Middle frontal gyrus (tissue), 1 donor: ENCODE measurements around the gene MMRN2.

ENCODE experiments used
- DNase-seq: peaks from one replicate; pipeline ENCODE4 v3.0.0-alpha.2; 2015; ENCODE audit warnings: low spot score; ENCODE audit errors: extremely low spot score

Gene MMRN2

DNA sequence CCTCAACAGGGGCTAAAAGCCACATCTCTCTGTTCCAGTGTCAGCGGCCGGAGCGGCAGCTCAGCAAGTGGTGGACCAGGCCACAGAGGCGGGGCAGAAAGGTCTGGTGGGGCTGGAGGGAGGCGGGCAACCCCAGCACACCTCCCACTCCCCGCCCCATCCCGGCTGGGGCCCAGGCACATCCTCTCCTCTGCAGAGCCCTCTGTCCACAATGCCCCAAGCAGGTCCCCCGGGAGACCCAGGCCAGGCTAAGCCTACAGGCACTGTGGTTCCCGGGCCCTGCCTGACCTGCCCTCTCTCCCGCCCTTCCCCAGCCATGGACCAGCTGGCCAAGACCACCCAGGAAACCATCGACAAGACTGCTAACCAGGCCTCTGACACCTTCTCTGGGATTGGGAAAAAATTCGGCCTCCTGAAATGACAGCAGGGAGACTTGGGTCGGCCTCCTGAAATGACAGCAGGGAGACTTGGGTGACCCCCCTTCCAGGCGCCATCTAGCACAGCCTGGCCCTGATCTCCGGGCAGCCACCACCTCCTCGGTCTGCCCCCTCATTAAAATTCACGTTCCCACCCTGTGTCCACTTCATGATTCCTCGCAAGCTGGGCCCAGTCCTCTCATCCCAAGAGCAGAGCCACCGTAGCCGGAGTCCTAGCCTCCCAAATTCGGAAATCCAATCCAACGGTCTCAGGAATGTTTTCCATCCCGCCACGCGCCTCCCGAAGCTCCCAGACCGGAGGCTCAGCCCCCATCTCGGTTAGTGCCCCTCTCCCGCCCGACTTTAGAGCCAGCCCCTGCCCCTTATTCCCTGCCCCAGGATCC is 13.0 kb upstream of the MMRN2 start:
- DNase-seq = no peak

DNA sequence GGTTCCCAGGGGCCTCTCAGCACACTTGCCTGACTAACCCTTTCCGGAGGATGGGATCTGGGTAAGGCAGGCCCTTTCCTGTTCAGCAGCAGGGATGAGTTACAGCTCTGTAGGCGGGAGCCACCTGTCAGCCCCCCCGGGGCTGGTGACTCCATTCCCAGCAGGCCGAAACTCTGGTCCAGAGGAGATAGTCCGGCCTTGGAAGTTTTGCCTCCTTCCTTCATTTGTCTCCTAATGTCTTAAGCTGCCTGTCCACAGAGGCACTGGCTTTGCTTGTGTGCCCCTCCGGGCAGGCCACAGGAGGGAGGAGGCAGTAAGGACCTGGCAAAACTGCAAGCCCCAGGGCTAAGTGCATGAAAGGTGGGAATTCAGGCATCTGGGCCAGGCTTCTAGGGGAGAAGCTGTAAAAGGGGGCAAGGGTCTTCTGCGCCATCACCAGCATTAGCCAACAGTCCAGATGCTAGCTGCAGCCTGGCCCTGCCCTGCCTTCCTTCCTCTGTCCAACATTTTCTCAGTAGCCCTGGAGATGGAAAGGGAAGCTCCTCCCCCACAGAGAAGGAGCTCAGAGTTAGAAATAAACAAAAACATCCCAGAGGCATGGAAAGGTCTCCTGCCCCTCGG is 12.1 kb upstream of the MMRN2 start:
- DNase-seq = no peak

DNA sequence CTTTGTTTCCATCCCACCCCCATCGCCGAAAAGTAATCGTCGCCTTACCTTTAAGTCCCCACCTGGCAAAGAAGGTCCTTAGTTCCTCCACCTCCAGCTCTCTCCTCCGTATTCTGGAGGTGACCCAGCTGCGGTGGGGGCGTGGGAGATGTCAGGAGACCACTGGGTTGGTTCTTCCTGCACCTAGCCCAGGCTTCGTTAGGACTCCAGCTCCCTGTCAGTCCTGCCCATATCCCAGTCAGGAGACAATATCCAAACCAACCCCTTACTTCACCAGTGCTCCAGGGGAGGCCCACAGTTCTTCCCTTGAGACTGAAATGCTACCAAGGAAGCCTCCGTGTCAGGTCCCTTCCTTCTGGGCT is 11.6 kb upstream of the MMRN2 start:
- DNase-seq = no peak

DNA sequence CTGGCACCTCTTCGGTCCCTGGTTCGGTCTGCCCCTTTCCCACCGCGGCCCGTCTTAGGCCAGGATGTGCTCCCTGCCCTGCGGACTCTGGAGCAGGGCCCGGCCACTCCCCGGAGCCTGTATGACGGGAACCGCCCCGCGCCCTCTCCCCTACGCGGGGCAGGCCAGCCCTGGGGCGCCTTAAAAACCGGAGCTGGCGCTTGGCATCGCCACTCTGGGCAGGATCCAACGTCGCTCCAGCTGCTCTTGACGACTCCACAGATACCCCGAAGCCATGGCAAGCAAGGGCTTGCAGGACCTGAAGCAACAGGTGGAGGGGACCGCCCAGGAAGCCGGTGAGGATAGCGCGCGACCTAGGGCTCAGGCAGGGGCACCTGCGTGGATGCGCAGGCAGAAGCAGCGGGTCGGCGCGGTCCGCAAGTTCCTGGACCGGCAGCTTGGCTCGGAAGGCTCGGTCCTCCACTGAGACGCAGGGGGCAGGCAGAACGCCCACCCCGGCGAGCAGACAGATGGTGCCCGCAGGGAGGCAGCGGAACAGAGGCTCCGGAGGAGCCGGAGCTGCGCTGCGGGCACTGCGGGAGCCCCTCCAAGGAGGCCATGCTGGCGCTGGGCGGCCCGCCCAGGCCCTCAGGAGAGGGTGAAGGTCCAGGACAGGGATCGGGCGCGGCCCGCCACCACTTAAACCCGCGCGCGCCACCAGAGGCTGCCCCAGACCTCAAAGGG is 11.0 kb upstream of the MMRN2 start, which contains the start of gene ADIRF:
Gene ADIRF (plus strand): TSS at position 212 of the 723 bp plus-strand sequence. CDS start 63 bp downstream, at position 275.
- DNase-seq = no peak

DNA sequence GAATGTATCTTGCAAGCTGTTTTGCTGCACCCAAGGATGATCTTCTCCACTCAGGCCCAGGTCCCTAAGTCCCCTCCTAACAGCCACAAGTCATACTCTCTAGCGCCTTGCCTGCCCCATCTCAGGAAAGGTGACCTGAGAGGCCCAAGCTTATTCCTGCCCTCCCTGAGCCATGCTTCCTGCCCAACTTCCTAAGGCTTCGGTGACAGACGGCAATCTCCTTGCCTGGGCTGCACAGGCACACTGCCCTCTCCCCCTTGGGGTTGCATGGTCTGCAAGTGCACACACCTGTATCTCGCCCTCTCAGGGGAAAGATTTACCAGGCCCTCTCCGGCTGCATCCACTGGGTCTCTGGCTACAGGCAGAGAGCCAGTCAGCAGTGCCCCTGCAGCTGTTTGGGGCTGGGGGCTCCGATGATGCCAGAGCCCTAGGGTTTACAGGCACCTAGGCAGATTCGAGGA is 10.1 kb upstream of the MMRN2 start:
- DNase-seq = no peak

DNA sequence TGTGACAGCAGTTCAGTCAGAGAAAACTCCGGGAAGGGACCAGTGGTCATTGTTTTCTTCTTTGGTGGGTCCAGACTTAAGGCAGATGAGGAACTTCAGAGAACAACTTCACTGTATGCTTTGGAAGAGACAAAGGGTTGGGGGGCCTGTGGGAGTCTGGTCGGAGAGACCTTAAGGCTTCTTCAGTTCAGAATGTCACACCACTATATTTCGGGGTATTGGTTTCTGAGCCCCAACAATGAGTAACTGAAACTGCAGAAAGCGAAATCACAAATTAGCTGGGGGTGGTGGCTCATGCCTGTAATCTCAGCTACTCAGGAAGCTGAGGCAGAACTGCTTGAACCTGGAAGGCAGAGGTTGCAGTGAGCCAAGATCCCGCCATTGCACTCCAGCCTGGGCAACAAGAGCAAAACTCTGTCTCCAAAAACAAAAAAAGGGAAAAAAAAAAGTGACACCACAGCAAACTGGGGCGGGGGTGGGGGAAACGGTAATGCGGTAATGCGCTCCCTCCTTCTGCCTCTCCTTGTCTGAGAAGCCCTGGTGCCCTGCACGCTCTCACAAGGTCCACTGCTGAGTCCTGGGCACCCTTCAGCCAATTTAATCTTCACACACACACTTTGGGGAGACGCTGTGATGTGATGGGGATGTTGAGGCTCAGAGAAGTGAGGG is 8.7 kb upstream of the MMRN2 start:
- DNase-seq = no peak

DNA sequence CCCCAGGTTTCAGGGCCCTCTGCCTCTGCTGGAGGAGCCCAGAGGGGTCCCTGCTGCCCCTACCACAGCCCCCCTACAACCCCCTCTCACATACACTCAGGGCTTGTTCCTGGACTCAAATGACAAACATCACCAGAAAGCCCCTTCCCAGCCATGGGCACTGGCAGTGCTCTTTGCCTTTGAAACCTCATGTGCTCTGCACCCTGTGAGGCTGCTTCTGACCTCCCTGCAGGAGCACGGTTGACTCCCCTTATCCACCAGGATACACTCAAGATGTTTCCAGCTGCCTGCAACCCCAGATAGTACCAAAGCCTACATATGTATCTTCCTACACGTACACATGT is 7.4 kb upstream of the MMRN2 start:
- no peak for DNase-seq

DNA sequence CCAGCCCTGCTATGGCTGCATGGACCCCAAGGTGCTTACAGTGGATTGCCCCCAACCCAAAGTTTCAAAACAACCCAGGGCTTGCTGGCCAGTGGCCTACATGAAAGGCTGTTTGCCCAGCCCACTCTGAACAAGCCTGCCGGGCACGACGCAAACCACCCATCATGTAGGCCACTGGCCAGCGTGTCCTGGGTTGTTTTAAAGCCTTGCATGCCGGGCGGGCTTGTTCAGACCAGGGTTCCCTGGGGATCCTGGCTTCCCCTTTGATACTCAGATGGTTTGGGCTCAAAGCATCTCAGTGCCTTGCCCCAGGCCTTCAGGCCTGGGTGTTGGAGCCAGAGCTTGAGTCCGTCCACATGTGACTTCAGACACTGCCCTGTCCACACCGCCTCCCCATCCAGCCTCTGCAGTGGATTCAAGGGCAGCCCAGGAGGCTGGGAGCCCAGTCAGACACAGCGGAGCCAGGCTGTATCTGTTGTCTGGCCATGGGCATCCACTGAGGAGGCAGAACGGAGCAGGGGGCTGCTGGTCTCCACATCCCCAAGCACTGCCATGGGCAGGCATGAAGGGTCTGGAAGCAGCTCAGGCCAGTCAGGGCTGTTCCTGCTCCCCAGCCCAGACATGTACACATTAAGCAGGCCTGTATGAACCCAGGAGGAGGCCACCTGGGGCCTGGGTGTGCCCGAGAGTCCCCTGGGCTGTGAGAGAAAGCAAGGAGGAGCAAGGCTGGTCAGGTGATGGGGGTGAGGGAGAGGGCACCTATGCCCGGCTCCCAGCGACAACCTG is 6.8 kb upstream of the MMRN2 start:
- no peak for DNase-seq

DNA sequence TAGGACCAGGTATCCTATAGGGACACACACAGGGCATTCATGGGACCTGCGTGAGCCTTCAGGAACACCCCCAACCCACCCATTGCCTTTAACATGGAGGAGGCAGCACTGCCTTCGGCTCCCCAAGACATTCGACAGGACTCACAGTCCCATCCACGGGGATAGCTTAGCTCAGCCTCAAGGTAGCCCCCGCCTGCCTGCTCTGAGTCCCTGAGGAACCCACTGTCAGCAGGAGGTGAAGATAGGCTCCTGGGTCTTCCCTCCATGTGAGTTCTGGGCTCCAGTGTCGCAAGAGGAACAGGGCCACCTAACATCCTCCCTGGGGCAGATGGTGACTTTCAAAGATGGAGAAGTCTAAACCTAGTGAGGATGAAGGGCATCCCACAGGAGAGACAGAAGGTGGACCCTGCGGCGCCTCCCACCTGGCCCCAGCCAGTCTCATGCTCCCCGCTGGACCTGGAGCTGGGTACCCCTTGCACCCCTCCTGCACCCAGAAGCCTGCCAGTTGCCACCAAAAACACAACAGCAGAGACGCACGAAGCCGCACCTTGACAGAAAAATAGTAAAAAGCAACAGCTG is 6.0 kb upstream of the MMRN2 start:
- no peak for DNase-seq

DNA sequence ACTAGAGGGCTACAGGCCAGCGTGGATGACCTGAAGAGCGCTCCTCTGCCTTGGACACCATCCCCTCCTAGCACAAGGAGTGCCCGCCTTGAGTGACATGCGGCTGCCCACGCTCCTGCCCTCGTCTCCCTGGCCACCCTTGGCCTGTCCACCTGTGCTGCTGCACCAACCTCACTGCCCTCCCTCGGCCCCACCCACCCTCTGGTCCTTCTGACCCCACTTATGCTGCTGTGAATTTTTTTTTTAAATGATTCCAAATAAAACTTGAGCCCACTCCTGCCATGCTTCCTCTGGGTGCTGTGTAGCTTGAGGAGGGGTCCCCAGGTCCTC is 5.5 kb upstream of the MMRN2 start:
- no peak for DNase-seq

DNA sequence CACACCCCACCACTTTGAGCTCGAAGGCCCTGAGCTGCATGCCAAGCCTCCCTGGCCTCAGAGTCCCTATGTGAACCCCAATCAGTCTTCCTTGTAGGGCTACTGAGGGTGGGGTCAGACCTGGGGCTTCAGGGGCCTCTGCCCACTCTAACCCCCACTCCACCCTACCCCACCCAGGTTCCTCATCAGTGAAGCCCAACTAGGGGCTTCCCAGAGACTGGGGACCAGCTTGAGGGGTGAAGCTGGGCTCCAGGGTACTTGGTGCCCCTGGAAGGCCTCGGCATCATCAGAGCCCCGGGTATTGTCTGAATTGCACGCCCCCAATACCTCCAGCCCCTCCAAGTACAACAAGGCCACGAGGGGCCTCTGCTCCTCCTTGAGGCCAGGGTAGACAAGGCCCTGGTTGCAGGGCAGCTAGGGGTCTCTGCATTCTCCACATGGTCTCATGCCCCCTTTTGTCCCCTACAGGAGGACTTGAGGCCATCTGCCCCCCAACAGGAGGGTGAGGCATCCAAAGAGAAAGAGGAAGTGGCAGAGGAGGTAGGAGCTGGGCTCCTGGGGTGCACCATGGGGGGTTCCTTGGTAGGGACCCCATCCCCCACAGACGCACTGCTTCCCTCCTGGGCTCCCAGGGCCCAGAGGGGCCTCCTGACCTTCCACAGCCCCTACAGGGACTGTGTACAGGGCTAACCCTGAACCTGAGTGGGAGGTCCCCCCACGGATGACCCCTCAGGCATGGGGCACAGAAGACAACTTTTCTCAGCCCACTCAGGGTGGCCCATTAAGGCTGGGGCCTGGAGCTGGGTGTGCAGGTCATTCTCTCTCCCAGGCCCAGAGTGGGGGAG is 4.9 kb upstream of the MMRN2 start:
- DNase-seq = no peak

DNA sequence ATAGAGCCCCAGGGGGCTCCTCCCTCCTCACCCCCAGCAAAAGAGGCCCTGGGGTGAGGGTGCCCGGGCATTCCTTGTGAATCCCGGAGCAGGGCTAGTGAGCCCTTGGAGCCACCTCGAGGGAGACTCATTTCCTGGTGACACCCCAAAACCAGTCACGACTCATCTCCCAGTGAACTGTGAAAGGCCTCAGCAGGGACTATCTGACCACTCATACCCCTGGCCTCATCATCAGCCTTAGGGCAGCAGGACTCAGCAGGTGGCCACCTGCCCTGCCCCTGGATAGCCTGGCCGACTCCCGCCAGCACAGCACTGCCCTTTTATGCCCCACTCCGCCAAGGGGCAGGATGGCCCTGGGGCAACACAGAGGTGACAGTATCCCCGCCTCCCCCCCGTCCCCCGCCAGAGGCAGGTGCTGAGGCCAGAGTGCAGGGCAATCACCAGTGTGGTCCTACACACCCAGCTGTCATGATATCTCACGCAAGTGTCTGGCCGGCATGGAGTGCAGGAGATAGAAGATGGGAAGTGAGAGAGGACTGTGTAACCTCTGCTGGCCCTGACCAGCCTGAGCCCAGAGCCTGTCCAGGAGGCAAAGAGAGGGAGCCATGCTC is 4.2 kb upstream of the MMRN2 start:
- DNase-seq = no peak

DNA sequence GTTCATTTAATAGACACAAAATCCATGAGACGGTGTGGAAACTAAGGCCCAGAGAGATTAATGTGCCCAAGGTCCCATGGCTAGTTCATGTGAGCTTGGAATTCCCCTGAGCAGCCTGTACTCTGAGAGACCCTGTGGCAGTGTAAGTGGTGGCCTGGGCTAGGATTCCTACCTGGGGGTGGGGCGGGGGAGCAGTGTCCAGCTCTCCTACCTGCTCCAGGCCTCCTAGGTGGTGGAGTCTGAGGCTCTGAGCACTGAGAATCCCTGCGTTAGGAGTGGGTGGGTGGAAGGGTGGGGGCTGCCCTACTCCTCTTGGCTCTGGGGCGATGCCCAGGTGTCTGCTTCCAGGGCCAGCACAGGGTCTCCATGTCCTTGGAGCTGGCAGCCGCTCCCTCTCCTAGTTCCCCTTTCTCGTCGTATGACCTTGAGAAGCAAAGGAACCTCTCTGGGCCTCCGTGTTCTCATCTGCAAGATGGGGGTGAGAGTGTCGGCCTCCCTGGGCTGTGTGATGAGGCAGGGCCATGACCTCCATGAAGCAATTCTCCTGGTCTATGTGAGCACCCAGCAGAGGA is 3.5 kb upstream of the MMRN2 start:
- DNase-seq = no peak

DNA sequence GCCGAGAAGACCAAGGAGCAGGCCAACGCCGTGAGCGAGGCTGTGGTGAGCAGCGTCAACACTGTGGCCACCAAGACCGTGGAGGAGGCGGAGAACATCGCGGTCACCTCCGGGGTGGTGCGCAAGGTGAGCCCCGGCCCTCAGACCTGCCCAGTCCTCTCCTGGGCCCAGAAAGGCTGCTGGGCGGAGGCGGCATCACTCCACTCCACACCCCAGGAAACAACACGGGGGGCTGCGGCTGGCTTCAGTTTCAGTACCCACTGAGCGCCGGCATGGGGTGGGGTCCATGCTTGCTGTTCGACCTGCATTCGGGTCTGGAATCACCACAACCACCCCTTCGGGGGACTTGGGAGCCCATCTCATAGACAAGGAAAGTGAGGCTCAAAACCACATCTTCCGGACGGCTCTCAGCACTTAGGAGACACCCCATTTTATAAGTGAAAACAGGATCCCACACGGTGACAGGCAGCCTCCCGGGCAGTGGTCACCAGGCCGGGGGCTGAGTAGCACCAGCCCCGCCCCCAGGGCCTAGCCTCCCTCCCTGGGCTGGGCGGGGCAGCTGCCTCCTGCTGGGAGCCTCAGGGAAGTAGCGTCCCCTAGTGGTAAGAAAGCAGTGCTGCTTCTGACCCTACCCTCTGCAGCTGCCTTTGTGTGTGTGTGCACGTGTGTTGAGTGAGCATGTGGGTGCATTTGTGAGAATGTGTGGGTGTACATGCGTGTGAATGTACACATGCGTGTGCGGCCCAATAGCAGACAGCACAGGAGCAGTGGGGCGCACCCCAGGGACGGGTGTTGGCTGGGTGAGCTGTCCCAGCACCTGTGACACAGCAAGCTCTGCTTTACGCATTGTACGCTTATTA is 2.8 kb upstream of the MMRN2 start:
- no peak for DNase-seq

DNA sequence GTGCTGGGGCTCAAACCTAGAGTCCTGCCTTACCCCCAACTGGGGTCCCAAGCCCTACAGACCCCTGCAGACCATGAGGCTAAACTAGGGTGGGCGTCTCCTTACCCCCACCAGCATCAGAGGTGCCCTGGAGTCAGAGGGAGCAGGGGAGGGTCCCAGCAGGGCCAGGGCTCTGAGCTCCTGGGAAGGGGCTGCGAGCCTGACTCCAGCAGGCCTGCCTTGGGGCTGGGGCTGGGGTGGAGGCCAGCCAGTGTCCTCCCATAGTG is 2.3 kb upstream of the MMRN2 start:
- DNase-seq = no peak

DNA sequence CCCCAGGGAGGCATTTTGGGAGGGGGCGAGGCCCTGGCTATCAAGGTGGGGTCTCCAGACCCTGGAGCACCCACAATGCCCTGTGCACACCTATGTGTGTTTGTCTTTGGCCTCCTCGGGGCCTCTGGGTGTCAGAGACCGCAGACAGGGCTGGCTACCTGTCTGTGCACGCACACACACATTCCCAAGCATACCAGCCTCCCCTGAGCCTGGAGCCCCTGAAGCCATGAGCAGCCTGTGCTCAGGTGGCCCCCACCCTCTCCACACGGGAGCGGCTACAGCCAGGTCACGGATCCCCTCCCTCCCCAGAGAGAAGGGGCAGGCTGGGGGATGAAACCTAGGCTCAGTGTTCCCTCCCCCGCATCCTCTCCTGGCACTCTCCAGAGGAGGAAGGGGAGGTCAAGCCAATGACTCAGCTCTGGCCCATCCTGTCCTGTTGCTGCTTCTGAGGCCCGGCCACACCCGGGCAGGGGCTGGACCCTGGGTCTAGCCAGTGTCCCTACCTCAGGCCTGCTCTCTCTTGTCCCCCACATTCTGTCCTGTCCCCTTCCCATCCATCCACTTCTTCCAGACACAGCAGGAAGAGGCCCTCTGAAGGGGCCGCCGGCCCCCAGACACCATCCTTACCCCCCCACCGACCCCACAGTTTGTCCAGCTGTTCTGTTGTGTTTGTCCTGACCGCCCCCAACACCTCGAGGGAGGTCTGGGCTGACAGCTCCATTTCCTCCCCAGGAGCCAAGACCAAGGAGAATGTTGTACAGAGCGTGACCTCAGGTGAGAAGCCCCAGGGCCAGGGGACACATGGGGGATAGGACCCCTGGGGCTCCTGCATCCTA is 1.7 kb upstream of the MMRN2 start:
- no peak for DNase-seq

DNA sequence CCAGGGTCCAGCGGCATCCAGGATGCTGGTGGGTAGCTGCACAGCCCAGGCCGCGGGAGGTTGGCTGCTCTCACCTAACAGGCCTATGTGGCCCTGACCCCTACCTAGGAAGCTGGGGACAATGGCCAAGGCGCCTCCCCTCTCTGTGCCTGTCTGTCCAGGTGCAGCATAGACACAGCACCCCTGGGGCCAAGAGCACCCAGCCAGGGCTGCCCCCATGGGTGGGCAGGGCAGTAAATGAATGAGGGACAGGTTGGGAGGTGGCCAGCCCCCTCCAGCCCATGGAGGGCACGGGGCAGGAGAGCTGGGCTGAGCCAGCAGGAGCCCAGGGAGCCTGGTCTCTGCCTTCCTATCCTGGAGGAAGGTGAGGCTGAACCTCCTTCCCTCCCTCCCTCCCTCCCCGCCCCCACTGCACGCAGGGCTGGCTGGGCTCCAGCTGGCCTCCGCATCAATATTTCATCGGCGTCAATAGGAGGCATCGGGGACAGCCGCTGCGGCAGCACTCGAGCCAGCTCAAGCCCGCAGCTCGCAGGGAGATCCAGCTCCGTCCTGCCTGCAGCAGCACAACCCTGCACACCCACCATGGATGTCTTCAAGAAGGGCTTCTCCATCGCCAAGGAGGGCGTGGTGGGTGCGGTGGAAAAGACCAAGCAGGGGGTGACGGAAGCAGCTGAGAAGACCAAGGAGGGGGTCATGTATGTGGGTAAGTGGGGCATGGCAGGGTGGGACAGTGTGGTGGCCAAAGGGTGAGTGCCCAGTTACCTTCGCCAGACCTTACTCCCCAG is 893 bp upstream of the MMRN2 start, which contains the start of gene SNCG:
Gene SNCG (plus strand): TSS at position 484 of the 785 bp plus-strand sequence. CDS start 99 bp downstream, at position 583.
- DNase-seq = no peak
